ENCODE data around the gene LEMD1. TPM values are rescaled to one million over a fixed set of nuclear protein-coding genes. Genes with fewer than 3 reads are reported as not detected.

Gene LEMD1
- not detected for total RNA-seq
- polyA plus RNA-seq: 1 to 10 TPM in 2 of 3 donors, under 1 TPM in 1; 0.95 to 3.7 (median 1.7) TPM
- long read RNA-seq, donor 1: 0 reads
- long read RNA-seq, donor 2: 0 reads
- long read RNA-seq, donor 3: 0 reads
- long read RNA-seq, donor 4: 0 reads
- long read RNA-seq, donor 5, partial matches to known transcripts: 14 of 14 reads
- long read RNA-seq, donor 5, other reads (novel, unspliced or antisense): 0 of 14 reads
- long read RNA-seq, donor 6: 0 reads
- long read RNA-seq, donor 7: 0 reads
- long read RNA-seq, donor 8: 0 reads
- long read RNA-seq, donor 9: 0 reads
- long read RNA-seq, donor 10: 0 reads

GRCh38 chr1:205421798-205422197 lies at the start of gene LEMD1:
Gene LEMD1 (minus strand): TSS chr1:205422056. CDS start chr1:205420536, 1,520 bp downstream.
- no peaks in the 10 kb centered on the region for H3K36me3 ChIP-seq
- TF ChIP-seq CTCF (IDR thresholded peaks at IDR 0.05): no peak
- TF ChIP-seq EP300 (IDR thresholded peaks at IDR 0.05): no peak
- TF ChIP-seq POLR2A (IDR thresholded peaks at IDR 0.05): no peak
- no peak for TF ChIP-seq POLR2AphosphoS5 (IDR thresholded peaks at IDR 0.05)
- 49 to 73% (median 59%) methylated on average over 2 of the region's 2 CpGs for WGBS, 5 donors

GRCh38 chr1:205470131-205470530 lies 48.3 kb upstream of the LEMD1 start:
- Histone ChIP-seq H3K9me3 (peaks cover 0 to 7% (median 4%) of the 10 kb centered on the region in 4 donors), H3K36me3 (no peaks in the 10 kb centered on the region), H3K4me1 (no peaks in the 10 kb centered on the region), H3K27me3 (peaks cover 0 to 54% (median 10%) of the 10 kb centered on the region in 3 donors), H3K27ac (no peak overlapping the region), H3K4me3 (no peak overlapping the region)
- WGBS, 5 donors: 54 to 75% (median 66%) methylated on average over 6 of the region's 6 CpGs
- intact Hi-C loops (cut with DNase I; ENCODE audit: low total_unique reads): no loop called here
- peak in 1 of 2 donors; percentile 46 for DNase-seq
- TF ChIP-seq EP300 (IDR thresholded peaks at IDR 0.05): no peak
- no peak for TF ChIP-seq POLR2AphosphoS5 (IDR thresholded peaks at IDR 0.05)
- TF ChIP-seq POLR2A (IDR thresholded peaks at IDR 0.05): no peak
- TF ChIP-seq CTCF (IDR thresholded peaks at IDR 0.05): no peak

More at GRCh38 chr1:205421798-205422197, at the start of gene LEMD1:
- Histone ChIP-seq H3K4me1 (no peaks in the 10 kb centered on the region), H3K4me3 (no peak within 1 kb of the TSS), H3K9me3 (no peaks in the 10 kb centered on the region), H3K27ac (no peak within 1 kb of the TSS), H3K27me3 (peaks cover 0 to 29% (median 7%) of the 10 kb centered on the region in 3 donors)
- intact Hi-C loops (cut with DNase I; ENCODE audit: low total_unique reads): no loop called here
- no peak for DNase-seq

GRCh38 chr1:205466595-205467220 lies 44.9 kb upstream of the LEMD1 start:
- 45 to 60% (median 56%) methylated on average over 7 of the region's 7 CpGs for WGBS, 5 donors

More at GRCh38 chr1:205466595-205467220, 44.9 kb upstream of the LEMD1 start:
- intact Hi-C loops (cut with DNase I; ENCODE audit: low total_unique reads): no loop called here
- H3K9me3 ChIP-seq: no peaks in the 10 kb centered on the region
- no peaks in the 10 kb centered on the region for H3K36me3 ChIP-seq
- H3K4me1 ChIP-seq: no peaks in the 10 kb centered on the region
- H3K27ac ChIP-seq: no peak overlapping the region
- H3K4me3 ChIP-seq: no peak overlapping the region
- peaks cover 0 to 46% (median 0%) of the 10 kb centered on the region in 3 donors for H3K27me3 ChIP-seq
- no peak for DNase-seq
- TF ChIP-seq POLR2AphosphoS5 (IDR thresholded peaks at IDR 0.05) (no peak), POLR2A (IDR thresholded peaks at IDR 0.05) (no peak), EP300 (IDR thresholded peaks at IDR 0.05) (no peak), CTCF (IDR thresholded peaks at IDR 0.05) (no peak)

Data from stomach (tissue), 19 donors.